GM08714 (cell line): ENCODE results near the gene RAPGEF1.

Experiments
- H3K4me3 ChIP-seq: fragments of 200-500 bp; sonication (Bioruptor generic); 2 replicates; pipeline ENCODE4 v1.5.1; 2014; ENCODE audit warnings: mild to moderate bottlenecking, low read length, inconsistent platforms
- ZNF274 ChIP-seq: IDR thresholded peaks from 2 replicates; pipeline ENCODE4 v1.6.1; 2012; ENCODE audit warnings: mild to moderate bottlenecking, low read depth, low read length

The RAPGEF1 gene

DNA sequence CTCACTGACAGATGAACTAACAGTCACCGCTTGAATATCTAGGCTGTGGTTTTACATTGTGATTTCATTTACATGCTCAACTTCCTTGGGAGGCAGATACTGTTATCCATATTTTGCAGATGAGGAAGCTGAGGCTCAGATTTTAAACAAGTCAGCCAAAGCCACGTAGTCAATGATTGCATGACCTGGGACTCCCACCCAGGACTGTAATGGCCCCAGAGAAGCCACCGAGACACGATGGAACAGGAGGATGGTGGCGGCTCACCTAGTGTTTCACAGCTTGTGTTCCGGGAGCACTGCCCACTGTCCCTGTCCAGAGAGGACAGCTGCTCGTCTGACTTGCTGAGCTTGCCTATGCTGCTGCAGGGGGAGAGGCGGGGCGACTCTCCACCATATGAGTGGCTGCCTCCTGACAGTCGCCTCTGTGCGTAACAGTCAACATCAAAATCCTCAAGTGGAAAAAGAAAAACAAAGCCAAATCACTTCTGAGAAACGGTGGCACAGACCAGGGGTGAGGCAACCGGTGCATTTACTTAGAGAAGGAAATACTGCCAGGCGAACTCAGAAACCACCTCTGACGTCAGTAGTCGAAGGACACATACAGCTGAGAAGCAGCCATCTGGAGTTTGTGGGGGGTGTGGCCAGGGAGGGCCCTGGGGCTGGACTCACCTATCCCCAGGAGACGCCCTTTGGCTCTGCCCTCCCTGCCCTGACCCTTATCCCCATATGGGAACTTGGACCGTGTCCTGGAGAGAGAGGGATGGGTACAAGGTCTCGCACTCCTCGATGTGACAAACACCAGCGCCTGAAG, 112.0 kb downstream of the RAPGEF1 start:
- no peak for TF ChIP-seq ZNF274

DNA sequence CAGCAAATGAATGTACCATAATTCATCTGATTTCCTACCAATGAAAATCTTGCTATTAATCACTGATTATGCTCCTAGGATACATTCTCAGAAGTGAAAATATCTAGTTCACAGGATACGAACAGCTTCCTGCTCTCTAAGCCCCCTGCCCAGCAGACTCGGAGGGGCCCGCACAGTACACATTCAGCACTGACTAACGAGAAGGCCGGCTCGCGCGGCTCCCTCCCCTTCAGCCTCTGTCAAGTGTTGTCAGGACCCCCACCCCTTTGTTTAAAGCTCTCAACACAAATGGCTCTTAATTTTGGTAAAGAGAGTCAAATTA, 112.6 kb downstream of the RAPGEF1 start:
- H3K4me3 ChIP-seq, result no peak overlapping the region
- TF ChIP-seq ZNF274, result no peak

More for the DNA sequence above, 112.0 kb downstream of the RAPGEF1 start:
- no peak overlapping the region for H3K4me3 ChIP-seq

DNA sequence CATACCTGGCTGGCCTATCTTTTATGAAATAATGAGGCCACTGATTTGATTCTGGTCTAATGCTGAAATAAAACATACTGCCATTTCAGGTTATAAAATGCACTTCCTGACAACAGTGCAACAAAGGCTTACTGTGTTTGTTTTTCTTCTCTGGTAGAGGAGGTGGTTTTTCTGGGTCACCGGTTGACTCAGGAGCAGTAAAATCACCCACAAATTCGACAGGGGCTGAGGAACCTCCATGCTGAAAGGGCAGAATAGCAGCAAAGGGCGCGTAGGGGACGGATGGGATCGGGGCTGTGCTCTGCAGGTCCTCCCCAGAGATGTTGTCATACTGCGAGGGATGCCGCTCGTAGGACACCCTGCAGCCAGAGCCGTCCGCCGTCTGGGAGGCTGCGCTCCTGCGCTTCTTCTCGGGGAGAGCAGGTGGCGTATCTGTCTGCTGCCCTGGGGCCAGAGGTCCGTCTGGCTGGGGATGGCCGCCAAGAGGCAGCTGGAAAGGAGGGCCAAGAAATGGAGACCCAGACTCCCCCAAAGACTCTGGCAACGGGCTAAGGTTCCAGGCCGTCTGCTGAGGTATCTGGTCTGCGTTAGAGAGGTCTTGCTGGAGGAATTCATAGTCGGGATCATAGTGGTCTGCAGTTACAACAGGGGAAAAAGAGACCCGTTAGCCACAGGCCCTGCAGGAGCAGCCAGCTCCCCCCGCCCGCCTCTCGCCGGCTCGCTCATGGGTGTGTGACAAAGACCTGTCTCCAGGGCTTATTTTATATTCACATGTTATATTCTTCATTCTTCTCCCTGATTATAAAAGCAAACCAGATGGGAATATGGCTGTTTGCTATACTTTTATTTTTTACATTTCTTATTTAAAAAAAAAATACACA, 113.8 kb downstream of the RAPGEF1 start:
- TF ChIP-seq ZNF274, result no peak
- no peak overlapping the region for H3K4me3 ChIP-seq

DNA sequence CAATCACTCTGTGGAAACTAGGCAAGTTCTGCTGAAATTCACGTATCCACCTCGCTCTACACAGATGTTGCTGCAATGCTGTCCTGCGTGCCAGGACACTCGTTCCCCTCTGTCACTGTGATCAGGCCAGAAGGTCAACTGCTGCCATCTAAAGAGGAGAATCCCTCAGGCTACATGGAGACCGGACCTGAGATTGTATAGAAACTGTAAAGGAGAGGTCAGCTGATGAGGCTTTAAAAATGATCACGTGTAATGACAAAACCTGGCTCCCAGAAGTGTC, 114.4 kb downstream of the RAPGEF1 start:
- no peak for TF ChIP-seq ZNF274
- H3K4me3 ChIP-seq, result no peak overlapping the region

DNA sequence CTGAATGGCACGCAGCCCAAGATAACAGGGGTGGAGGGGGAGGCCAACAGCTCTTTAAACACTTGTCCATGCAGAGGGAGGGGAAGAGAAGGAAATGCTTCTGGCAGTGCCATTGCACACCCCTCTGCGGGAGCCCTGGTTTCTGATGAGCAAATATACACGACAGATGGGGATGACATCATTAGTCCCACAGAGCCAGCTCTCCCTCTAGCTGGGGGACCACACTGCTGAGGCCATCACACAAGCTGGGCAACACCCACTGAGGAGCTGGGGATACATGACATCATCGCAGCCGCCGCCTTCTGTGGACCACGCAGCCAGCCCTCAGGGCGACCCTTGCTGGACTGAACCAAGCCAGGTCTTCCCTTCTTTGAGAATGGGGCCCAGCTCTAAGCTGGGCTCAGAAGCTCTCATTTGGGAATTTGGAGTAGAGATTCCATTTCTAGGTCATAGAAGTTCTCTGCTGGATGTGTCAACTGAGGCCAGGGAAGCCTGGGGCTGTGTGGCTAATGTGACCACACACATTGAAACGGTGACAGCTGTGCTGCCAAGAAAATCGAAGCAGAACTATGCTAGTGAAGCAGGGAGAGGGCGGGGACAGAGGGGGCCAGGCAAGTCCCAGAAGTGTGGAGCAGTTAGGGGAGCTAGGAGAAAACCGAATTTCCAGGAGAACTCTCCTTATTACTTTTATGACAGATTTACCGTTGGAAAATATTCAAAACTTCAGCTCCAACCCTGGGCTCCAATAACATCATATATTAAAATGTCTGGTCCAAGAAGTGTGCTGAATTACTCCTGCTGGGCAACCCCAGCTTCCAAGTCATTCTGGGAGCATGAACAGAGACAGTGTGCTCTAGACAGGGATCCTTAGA, 115.0 kb downstream of the RAPGEF1 start:
- H3K4me3 ChIP-seq, result no peak overlapping the region
- TF ChIP-seq ZNF274, result no peak

DNA sequence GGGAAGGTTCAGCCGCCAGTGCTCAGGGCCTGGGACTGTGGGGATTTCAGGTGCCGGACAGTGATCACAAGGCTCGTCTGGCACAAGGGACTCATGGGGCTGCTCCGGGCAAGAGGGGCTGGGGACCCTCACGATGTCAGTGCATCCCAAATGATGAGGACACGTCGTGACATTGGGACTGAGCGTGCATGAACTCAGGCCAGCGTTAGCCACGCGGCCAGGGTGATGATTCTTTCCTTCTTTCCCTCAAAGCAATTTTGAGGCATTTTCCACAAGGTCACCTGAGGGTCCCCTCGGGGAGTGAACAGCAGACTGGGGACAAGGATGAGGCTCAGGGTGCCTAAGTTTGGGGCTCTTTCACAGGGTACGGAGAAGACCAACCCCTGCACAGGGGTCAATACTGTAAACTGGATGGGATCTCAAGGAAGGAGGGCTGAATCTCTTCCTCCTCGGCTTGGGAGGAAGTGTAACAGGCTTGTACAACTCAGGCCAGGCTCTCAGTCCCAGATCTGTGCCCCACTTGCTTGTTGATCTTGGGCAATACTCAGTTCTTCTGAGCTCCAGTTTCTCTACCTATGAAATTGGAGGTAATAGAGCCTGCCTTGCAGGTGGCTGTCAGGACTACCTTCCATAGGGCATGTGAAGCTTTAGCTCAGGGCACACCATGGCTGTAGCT, 116.1 kb downstream of the RAPGEF1 start:
- no peak overlapping the region for H3K4me3 ChIP-seq
- TF ChIP-seq ZNF274, result no peak

DNA sequence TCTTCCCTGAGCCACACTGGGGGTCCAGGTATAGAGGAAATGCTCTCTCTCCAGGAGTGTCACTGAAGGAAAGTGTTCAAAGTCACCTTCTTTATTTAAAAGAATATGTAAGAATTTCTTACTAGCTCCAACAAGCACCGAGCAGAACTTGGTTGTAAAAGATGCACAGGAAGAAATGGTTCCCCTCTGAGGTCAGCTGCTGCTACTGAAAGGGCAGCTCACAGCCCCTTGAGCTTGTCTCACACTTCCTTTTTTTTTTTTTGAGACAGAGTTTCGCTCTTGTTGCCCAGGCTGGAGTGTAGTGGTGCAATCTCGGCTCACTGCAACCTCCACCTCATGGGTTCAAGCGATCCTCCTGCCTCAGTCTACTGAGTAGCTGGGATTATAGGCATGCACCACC, 117.4 kb downstream of the RAPGEF1 start:
- no peak overlapping the region; the same call in 1 of the 2 replicates for H3K4me3 ChIP-seq

DNA sequence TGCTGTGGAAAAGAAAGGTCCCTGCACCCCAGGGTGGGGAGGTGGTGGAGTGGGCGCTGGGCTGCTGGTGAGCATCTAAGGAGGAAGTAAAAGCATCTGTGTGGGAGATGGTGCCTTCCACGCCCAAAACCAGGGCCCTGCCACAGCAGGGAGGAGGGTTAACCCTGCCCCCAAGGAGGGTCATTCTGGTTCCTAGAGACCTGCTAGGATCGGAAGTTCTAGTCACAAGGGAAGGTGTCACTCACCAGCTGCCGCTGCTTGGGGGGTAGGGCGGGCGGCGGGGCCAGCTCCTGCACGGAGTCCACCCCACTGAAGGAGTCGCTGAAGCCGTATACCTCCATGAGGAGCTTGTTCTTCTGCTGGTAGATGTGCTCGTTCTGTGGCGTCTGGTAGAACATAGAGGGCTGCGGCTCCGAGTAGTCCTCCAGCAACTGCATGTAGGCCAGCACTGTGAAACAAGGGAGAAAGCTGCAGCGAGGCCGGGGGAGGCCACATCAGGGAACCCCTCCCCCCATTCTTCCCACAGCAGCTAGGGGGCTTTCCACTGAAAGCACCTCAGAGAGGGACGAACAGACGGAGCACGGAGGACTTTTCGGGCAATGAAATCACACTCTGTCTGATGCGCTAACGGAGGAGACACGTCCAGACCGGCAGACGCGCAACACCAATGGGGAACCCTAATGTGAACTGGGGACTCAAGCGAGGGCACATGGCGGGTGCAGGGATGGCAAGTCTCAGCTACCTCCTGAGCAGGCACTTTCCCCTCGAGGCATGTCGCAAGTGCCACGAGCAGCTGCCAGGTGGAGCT, 118.1 kb downstream of the RAPGEF1 start:
- no peak for TF ChIP-seq ZNF274
- no peak overlapping the region; the same call in 1 of the 2 replicates for H3K4me3 ChIP-seq

More for the DNA sequence above, 117.4 kb downstream of the RAPGEF1 start:
- no peak for TF ChIP-seq ZNF274

DNA sequence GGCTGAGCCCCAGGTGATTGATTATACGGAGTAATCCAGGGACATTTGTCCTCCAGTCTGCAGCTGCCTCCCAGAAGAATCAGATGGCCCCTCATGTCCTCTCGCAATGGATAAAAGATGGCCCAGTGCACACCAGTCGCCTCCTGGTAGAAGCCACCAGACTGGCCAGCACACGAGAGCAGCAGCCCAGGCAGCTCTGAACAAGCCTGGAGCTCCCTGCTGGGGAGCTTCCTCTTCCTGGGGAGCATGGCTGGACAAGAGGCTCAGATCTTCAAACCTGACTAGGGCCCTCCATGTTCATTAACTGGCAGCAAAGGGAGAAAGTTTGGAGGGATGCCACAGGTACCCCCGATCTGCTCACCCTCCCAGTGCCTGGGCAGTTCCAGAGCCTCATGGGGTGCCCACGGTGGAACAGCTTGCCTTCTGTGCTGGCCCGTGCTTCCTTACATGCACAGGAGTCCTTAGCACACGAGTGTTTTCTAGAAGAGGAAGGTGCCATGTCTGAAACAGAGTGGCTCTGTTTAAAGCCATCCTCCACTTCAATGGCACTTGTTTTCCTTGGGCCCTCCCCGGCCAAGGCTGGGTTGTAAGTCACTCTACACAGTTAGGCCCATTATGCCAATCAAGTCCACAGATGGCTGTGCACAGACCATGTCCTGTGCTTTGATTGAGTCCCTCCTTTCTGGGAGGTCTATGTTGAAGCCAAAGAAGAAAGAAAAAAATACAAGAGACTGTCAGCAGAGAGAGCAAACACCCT, 118.9 kb downstream of the RAPGEF1 start:
- no peak for TF ChIP-seq ZNF274
- H3K4me3 ChIP-seq, result no peak overlapping the region

DNA sequence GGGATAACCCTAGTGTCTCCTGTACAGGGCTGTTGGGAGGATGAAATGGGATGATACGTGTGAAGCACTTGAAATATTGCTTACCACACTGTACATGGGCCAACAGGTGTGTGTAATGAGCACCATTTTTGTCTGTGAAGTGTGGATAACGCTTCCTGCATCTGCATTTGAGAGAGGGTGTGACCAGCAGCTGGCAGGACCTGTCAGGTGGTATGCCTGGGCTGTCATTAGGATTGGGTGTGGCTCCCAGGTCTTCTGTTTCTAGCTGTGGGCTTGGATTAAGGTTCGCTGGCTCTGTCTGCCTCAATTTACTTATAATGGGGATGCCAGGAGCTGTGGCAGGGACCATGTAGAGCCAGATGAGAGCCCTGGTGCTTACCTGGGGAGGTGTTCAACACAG, 120.2 kb downstream of the RAPGEF1 start:
- TF ChIP-seq ZNF274, result no peak
- H3K4me3 ChIP-seq, result no peak overlapping the region

DNA sequence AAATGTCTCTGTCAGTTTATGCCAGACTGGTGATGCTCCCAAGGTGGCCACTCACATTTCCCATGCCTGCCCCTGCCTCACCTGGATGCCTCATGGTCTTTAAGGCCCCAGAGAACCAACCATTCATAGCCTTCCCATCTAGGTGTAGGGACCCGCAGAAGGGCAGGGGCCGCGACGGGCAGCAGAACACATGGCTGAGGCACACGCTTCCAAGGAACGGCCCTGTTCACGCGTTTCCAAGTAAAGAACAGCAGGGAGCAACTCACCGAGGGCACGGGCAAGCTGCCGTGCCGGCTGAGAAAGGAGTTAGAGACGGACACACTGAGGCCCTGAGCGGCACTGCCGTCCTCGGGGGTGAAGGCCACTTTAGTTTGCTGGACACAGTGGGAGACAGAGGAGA, 121.1 kb downstream of the RAPGEF1 start:
- no peak overlapping the region for H3K4me3 ChIP-seq
- no peak for TF ChIP-seq ZNF274

DNA sequence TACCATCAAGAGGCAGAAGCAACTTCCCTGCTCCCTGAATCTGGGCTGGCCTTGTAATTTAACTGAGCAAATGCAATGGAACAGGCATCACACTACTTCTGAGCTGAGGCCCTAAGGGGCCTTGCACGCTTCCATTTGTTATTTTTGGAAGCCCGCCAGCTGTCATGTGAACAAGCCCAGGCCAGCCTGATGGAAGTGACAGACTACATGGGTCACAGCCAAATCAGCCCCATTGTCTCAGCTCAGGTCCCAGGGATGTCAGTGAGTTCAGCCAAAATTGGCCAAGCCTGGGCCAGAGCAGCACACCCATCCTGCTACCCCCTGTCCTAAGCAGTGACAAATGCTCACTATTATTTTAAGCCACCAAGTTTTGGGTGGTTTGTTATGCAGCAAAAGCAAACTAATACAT, 121.8 kb downstream of the RAPGEF1 start:
- TF ChIP-seq ZNF274, result no peak
- no peak overlapping the region for H3K4me3 ChIP-seq
